ENCODE measurements around the gene IQSEC1. TPM values are rescaled to one million over a fixed set of nuclear protein-coding genes. Genes with fewer than 3 reads are reported as not detected.
A peak's percentile ranks its signal among the peaks of the same experiment; 100 is the strongest.

The IQSEC1 gene
- total and polyA plus RNA-seq, 10 of the 15 experiments (the other 5 are each of a cell fraction or from before 2014, with no cell fraction given) = 0.92 to 55.2 (median 8.5) TPM

DNA sequence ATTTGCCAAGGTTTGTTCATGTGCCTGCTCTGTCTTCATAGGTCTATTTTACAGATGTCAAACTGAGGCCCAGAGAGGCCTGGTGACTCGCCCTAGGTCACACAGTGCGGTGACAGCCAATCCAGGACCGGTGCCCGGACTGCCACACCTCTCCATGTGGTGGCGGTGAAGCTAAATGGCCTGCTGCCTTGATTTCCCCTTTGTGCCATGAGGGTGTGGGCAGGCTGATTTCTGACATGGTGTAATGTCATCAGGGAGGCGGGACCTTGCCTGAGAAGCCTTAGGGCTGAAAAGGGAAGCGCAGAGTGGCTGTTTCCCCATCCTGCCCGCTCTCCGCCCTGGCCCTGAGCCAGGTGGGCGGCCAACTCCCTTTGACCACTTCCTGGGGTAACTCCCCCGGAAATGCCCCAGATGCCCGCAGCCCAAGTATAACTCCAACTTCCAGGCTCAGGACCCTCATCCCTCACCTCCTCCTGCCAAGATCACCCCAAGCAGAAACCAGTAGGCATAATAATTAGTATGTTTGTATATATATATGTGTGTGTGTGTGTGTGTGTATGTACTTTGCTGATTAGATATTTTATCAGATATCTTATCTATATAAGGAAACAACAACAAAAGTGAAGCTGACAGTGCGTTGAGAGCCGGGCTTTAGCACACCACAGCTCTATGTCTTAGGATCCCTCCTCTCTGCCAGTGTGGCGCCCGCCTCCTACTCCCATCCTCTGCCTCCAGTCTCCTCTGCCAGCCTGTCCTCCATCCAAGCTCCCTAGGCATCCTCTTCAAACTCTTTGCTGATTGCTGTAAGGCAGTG lies 63.9 kb downstream of the IQSEC1 start (continued):
- peak; percentile 94 for TF ChIP-seq GATAD2B (conservative IDR thresholded peaks at IDR 0.05; ENCODE audit: low read depth)
- TF ChIP-seq, protein P1, sequence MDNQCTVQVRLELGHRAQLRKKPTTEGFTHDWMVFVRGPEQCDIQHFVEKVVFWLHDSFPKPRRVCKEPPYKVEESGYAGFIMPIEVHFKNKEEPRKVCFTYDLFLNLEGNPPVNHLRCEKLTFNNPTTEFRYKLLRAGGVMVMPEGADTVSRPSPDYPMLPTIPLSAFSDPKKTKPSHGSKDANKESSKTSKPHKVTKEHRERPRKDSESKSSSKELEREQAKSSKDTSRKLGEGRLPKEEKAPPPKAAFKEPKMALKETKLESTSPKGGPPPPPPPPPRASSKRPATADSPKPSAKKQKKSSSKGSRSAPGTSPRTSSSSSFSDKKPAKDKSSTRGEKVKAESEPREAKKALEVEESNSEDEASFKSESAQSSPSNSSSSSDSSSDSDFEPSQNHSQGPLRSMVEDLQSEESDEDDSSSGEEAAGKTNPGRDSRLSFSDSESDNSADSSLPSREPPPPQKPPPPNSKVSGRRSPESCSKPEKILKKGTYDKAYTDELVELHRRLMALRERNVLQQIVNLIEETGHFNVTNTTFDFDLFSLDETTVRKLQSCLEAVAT (IDR thresholded peaks at IDR 0.05) = peak; percentile 79
- TF ChIP-seq NBN (IDR thresholded peaks at IDR 0.05) = peak; percentile 84
- peak; percentile 94 for TF ChIP-seq SMARCA5 (IDR thresholded peaks at IDR 0.05)
- peak; percentile 40; the same call in 1 of the 2 replicates for TF ChIP-seq RB1 (IDR thresholded peaks at IDR 0.05; ENCODE audit: borderline replicate concordance)
- TF ChIP-seq MEF2B (IDR thresholded peaks at IDR 0.05; ENCODE audit: partially characterized antibody, poor library complexity, severe bottlenecking) = peak; percentile 38
- TF ChIP-seq ZSCAN29 (IDR thresholded peaks at IDR 0.05) = no peak
- TF ChIP-seq, protein P2, sequence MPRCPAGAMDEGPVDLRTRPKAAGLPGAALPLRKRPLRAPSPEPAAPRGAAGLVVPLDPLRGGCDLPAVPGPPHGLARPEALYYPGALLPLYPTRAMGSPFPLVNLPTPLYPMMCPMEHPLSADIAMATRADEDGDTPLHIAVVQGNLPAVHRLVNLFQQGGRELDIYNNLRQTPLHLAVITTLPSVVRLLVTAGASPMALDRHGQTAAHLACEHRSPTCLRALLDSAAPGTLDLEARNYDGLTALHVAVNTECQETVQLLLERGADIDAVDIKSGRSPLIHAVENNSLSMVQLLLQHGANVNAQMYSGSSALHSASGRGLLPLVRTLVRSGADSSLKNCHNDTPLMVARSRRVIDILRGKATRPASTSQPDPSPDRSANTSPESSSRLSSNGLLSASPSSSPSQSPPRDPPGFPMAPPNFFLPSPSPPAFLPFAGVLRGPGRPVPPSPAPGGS (IDR thresholded peaks at IDR 0.05; ENCODE audit: borderline replicate concordance, insufficient read depth, low read depth, low read length, poor library complexity, severe bottlenecking) = peak; percentile 59
- TF ChIP-seq, protein P3, sequence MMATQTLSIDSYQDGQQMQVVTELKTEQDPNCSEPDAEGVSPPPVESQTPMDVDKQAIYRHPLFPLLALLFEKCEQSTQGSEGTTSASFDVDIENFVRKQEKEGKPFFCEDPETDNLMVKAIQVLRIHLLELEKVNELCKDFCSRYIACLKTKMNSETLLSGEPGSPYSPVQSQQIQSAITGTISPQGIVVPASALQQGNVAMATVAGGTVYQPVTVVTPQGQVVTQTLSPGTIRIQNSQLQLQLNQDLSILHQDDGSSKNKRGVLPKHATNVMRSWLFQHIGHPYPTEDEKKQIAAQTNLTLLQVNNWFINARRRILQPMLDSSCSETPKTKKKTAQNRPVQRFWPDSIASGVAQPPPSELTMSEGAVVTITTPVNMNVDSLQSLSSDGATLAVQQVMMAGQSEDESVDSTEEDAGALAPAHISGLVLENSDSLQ (IDR thresholded peaks at IDR 0.05) = peak; percentile 34; the same call in 1 of the 2 replicates
- TF ChIP-seq, protein P4, sequence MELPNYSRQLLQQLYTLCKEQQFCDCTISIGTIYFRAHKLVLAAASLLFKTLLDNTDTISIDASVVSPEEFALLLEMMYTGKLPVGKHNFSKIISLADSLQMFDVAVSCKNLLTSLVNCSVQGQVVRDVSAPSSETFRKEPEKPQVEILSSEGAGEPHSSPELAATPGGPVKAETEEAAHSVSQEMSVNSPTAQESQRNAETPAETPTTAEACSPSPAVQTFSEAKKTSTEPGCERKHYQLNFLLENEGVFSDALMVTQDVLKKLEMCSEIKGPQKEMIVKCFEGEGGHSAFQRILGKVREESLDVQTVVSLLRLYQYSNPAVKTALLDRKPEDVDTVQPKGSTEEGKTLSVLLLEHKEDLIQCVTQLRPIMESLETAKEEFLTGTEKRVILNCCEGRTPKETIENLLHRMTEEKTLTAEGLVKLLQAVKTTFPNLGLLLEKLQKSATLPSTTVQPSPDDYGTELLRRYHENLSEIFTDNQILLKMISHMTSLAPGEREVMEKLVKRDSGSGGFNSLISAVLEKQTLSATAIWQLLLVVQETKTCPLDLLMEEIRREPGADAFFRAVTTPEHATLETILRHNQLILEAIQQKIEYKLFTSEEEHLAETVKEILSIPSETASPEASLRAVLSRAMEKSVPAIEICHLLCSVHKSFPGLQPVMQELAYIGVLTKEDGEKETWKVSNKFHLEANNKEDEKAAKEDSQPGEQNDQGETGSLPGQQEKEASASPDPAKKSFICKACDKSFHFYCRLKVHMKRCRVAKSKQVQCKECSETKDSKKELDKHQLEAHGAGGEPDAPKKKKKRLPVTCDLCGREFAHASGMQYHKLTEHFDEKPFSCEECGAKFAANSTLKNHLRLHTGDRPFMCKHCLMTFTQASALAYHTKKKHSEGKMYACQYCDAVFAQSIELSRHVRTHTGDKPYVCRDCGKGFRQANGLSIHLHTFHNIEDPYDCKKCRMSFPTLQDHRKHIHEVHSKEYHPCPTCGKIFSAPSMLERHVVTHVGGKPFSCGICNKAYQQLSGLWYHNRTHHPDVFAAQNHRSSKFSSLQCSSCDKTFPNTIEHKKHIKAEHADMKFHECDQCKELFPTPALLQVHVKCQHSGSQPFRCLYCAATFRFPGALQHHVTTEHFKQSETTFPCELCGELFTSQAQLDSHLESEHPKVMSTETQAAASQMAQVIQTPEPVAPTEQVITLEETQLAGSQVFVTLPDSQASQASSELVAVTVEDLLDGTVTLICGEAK (IDR thresholded peaks at IDR 0.05; ENCODE audit: borderline replicate concordance) = peak; percentile 78
- TF ChIP-seq STAT1 (conservative IDR thresholded peaks at IDR 0.05) = no peak
- peak; percentile 77; the same call in 1 of the 2 replicates for TF ChIP-seq TCF12 (IDR thresholded peaks at IDR 0.05; ENCODE audit: low read depth, low read length)
- TF ChIP-seq, protein P5, sequence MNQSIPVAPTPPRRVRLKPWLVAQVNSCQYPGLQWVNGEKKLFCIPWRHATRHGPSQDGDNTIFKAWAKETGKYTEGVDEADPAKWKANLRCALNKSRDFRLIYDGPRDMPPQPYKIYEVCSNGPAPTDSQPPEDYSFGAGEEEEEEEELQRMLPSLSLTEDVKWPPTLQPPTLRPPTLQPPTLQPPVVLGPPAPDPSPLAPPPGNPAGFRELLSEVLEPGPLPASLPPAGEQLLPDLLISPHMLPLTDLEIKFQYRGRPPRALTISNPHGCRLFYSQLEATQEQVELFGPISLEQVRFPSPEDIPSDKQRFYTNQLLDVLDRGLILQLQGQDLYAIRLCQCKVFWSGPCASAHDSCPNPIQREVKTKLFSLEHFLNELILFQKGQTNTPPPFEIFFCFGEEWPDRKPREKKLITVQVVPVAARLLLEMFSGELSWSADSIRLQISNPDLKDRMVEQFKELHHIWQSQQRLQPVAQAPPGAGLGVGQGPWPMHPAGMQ (IDR thresholded peaks at IDR 0.05; ENCODE audit: borderline replicate concordance) = no peak

All from GM12878 (cell line).